ENCODE data around the gene HIP1.
"Not testable (repeated sequence)": the region's sequence is repeated elsewhere in the genome, so short reads cannot be mapped to it uniquely, and the experiment has no call there.

Gene HIP1

DNA sequence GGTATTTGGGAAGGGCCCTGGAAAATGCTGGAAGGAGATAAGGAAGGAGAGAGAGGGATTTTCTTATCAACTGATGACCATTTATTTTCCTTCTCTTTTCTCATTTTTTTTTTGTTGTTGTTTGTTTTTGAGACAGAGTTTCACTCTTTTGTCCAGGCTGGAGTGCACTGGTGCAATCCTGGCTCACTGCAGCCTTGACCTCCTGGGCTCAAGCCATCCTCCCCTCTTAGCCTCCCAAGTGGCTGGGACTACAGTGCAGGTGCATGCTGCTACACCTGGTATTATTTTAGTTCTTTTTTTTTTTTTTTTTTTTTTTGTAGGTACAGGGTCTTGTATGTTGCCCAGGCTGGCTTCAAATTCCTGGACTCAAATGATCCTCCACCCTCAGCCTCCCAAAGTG, 52.2 kb downstream of the HIP1 start:
- DNase-seq (ENCODE audit: low read depth) = no peak

DNA sequence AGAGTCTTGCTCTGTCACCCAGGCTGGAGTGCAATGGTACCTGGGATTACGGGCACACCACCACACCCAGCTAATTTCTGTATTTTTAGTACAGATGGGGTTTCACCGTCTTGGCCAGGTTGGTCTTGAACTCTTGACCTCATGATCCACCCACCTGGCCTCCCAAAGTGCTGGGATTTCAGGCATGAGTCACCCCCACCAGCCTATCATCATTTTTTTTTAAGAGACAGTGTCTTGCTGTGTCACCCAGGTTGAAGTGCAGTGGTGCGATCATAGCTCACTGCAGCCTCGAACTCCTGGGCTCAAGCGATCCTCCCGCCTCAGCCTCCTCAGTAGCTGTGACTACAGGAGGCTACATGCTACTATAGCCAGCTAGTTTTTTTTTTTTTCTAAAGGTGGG, 56.7 kb downstream of the HIP1 start:
- not testable (repeated sequence) for DNase-seq (ENCODE audit: low read depth)

DNA sequence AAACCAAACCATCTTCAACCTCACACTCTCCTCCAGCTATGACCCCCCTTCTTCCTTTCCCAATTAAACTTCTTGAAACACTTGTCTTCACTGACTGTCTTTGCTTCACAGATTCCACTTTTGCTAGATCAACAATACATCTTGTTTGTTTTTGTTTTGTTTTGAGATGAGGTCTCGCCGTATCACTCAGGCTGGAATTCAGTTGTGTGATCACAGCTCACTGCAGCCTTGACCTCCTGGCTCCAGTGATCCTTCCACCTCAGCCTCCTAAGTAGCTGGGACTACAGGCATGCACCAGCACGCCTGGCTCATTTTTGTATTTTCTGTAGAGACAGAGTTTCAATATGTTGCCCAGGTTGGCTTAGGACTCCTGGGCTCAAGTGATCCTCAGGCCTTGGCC, 59.7 kb downstream of the HIP1 start:
- DNase-seq (ENCODE audit: low read depth) = no peak

DNA sequence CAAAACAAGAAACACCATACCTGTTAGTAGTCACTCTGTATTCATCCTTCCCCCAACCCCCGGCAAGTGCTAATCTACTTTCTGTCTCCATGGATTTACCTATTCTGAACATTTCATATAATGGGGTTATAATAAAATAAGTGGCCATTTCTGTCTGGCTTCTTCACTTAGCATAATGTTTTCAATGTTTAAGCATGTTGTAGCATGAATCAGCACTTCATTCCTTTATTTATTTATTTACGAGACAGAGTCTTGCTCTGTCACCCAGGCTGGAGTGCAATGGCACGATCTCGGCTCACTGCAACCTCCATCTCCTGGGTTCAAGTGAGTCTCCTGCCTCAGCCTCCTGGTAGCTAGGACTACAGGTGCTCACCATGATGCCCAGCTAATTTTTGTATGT, 69.2 kb downstream of the HIP1 start:
- no peak for DNase-seq (ENCODE audit: low read depth)

- no peak for DNase-seq (ENCODE audit: low read depth)
These were observed 70.8 kb downstream of the HIP1 start for GRCh38 chr7:75667938-75668337.

DNA sequence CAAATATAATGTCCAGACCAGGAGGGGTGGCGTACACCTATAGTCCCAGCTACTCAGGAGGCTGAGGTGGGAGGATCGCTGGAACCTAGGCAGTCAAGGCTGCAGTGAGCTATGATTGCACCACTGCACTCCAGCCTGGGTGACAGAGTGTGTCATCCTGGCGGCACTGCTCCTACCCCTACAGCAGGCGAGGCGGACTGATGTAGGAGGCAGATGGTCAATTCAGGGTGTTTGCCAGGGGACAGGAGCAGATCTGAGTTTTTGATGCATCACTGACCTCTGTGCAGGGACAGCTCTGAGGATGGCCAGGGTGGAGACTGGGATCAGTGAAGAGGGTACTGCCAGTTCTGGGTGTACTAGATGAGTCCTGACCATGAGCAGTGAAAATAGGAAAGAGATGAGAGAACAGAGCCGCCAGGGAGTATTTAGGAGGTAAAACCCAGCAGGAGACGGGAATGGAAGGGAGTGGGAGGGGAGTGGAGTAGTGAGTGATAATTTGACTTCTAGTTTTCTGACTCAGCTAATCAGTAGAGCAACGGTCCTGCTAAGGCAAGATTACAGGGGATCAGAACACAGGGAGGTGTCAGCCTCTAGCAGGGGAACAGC, 75.3 kb downstream of the HIP1 start:
- no peak for DNase-seq (ENCODE audit: low read depth)

DNA sequence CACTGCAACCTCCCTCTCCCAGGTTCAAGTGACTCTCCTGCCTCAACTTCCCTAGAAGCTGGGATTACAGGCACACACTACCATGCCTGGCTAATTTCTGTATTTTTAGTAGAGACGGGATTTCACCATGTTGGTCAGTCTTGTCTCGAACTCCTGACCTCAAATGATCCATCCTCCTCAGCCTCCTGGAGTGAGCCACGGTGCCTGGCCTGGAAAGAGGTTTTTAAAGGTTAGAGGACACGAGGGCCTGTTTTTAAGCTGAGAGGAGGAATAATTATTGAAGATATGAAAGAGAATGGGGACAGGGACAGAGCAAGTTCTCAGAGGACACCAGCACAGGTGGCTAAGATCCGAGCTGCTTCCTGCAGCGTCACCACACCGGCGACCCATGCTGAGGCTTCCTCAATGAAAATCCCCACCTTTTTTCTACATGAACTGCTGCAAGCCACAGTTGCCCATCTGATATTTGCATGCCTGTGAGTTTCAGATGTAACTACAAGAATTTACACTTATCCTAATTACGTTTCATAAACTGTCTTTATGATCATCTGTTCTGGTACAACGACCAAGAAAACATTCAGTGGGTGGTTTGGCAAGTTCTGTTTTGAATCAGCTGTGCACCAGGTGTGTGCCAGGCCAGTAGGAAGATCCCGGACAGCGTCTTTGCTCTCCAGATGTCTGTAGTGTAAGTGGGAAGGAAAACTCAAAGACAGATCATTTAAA, 76.0 kb downstream of the HIP1 start:
- no peak for DNase-seq (ENCODE audit: low read depth)

DNA sequence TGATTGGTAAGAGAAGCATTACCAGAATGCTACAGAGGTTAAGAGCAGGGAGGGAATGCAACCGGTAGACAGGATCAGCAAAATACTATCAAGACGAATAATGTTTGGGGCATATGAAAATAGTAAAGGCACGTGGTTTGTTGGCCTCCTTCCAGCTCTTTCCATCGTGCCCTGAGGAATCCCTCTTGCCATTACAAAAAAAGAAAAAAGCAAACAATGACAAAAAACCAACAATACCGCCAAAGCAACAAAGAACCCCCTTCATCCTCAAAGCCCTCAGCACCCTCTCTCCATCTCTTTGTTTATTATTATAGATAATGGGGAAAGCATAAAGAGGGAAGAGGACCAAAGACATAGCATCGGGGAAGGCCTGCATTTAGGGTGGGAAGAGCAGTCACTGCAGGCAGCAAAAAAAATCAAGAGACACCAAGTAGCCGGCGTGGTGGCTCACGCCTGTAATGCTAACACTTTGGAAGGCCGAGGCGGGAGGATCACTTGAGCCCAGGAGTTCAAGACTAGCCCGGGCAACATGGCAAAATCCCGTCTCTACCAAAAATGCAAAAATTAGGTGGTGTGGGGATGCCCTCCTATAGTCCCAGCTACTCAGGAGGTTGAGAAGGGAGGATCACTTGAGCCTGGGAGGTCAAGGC, 78.0 kb downstream of the HIP1 start:
- no peak for DNase-seq (ENCODE audit: low read depth)

GRCh38 chr7:75658802-75659201, 79.9 kb downstream of the HIP1 start:
- DNase-seq (ENCODE audit: low read depth) = no peak

DNA sequence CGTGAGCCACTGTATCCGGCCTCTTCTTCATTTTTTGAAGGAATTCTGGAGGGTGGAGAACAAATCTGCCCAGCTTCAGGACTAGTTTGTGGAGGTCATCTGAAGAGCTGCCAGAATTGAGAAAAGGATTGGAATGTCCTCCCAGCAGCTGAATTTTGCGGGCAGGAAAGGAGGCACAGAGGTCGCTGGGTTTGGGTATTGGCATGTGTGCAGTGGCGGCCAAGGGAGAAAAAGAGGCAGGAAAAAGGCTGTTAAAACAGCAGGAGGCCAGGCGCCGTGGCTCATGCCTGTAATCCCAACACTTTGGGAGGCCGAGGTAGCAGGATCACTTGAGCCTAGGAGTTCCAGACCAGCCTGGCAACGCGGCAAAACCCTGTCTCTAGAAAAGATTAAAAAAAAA, 80.4 kb downstream of the HIP1 start:
- DNase-seq (ENCODE audit: low read depth) = no peak

- DNase-seq (ENCODE audit: low read depth) = no peak
These were observed 80.9 kb downstream of the HIP1 start for GRCh38 chr7:75657866-75658265.

DNA sequence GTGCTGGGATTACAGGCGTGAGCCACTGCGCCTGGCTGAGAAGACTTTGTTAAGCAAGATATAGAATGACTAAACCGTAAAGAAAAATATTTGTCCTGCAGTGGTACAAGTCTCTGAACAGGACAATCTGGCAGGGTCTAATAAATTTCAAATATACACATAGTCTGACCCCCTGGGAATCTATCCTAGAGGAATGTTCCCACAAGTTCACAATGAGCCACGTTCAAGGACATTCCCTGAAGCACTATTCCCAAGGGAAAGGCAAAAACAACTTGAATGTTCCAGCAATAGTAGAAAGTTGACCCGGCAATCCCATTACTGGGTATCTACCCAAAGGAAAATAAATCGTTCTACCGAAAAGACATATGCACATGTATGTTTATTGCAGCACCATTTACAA, 82.0 kb downstream of the HIP1 start:
- no peak for DNase-seq (ENCODE audit: low read depth)

GRCh38 chr7:75655536-75655935, 83.2 kb downstream of the HIP1 start:
- no peak for DNase-seq (ENCODE audit: low read depth)

GRCh38 chr7:75654855-75655254, 83.9 kb downstream of the HIP1 start:
- no peak for DNase-seq (ENCODE audit: low read depth)

- DNase-seq (ENCODE audit: low read depth) = no peak
These were observed 85.1 kb downstream of the HIP1 start for GRCh38 chr7:75653651-75654050.

DNA sequence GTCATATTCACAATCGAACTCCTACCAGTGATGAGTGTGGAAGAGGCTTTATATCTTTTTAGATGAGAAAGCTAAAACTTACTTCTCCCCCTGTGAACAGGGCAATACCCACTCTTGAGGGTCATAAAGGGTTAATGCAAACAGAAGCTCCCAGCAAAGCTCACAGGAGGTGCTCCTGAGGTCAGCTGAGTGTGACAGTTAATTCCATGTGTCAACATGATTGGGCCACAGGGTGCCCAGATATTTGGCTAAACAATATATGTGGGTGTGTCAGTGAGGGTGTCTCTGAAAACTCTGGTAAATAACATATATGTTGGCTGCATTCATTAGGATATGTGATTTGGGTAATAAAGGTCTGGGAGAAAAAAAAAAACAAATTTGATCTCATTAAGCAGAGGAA, 86.0 kb downstream of the HIP1 start:
- DNase-seq (ENCODE audit: low read depth) = no peak

DNA sequence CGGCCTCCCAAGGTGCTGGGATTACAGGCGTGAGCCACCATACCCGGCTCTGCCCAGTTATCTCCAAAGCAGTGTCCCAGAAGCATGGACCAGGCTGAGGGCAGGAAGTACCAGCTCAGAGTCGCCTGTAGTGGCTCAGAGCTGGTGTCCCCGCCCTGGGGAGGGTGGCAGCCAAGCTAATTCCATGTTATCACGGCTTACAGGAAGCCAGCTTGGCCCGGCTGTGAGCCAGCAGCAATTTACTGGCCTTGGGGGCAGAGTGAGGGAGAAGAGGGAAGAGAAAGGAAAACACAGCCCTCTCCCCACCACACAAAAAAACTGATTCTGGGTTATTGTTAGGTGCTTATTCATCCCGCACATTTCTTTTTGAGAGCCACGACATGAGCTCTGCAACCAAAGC, 88.1 kb downstream of the HIP1 start:
- no peak for DNase-seq (ENCODE audit: low read depth)

DNA sequence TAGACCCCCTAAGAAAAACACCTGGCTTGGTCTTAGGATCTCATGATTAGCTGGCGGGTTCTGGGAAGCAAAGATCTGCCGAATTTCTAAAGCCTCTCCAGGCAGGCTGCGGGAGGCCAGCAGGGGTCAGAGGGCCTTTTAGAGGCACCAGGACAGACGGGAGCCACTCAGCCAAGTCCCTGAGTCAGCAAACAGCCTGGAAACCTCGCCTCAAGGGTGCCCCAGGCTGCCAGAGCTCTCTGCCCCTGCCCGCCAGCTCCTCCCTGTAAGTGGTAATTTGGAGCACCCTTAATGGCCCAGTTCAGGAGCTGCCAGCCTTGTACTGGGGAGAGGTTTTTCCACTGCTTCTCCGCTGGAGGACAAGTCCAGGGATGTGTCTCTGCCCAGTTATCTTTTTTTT, 88.7 kb downstream of the HIP1 start:
- DNase-seq (ENCODE audit: low read depth) = no peak

DNA sequence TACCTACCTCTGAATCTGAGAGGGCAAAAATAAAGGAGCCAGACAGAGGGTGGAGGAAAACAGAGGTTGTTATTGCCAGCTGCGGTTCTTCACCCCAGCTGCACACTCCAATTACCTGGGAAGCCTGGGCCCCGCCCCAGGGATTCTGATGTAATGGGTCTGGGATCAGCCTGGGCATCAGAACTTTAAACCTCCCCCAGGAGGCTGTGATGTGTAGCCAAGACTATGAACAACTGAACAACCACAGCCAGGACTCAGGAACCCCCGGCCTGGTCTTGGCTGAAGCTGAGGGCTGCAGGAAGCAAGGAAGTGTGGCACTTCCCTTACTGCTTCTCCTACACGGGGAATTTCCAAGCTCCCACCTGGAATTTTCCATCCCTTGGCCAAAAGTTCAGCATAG, 89.3 kb downstream of the HIP1 start:
- no peak for DNase-seq (ENCODE audit: low read depth)

- DNase-seq (ENCODE audit: low read depth) = no peak
These were observed 90.9 kb downstream of the HIP1 start for GRCh38 chr7:75647709-75648438.

- DNase-seq (ENCODE audit: low read depth) = no peak
These were observed 92.1 kb downstream of the HIP1 start for GRCh38 chr7:75646571-75647102.

GRCh38 chr7:75645570-75645969, 93.2 kb downstream of the HIP1 start:
- no peak for DNase-seq (ENCODE audit: low read depth)

DNA sequence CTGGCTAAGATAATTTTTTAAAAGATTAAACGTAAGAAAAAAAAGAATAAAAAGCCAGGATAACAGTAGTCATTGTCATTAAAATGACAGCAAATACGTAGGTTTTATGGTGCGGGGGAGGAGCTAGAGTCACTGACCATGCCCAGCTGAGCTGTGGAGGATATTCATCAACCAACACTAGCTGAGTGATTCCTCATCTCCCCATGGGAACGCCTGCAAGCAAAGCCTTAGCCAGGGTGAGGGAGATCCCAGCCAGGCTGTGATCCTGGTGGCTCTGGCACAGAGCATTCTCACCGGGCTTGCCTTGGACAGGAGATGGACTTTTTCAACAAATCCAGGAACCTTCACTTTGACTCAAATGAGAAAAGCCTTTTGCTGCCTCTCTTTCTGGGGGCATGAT, 94.2 kb downstream of the HIP1 start:
- no peak for DNase-seq (ENCODE audit: low read depth)

Measured in fibroblast of the conjunctiva (primary cell).